Neural cell (in vitro differentiated cells): Measurements from ENCODE around the gene CEP20. TPM values are rescaled to one million over a fixed set of nuclear protein-coding genes. Genes with fewer than 3 reads are reported as not detected.

Source experiments
- H2AFZ ChIP-seq: fragments of 200-600, 300-800 bp; sonication (generic), shearing (Covaris generic); 2 replicates; pipeline ENCODE4 v1.6.0; 2014; ENCODE audit warnings: low read depth, mild to moderate bottlenecking, antibody characterized with exemption, low read length, moderate library complexity
- H3F3A ChIP-seq: fragments of 200-600 bp; shearing (Covaris generic); 2 replicates; pipeline ENCODE4 v1.6.1; 2016; ENCODE audit warnings: mild to moderate bottlenecking, moderate library complexity, mixed read lengths, antibody characterized with exemption, low read length; ENCODE audit not compliant: insufficient read depth, poor library complexity, severe bottlenecking
- H3K27ac ChIP-seq: fragments of 200-600, 300-800 bp; sonication (generic), shearing (Covaris generic); 2 replicates; pipeline ENCODE4 v1.5.1; 2014; ENCODE audit warnings: mild to moderate bottlenecking, low read length, moderate library complexity
- H3K27me3 ChIP-seq: fragments of 300-800, 200-600 bp; sonication (generic), shearing (Covaris generic); 2 replicates; pipeline ENCODE4 v1.6.0; 2014; ENCODE audit warnings: mild to moderate bottlenecking, low read depth, low read length, moderate library complexity; ENCODE audit not compliant: insufficient read depth
- H3K36me3 ChIP-seq: fragments of 300-800, 200-600 bp; sonication (generic), shearing (Covaris generic); 2 replicates; pipeline ENCODE4 v1.5.1; 2014; ENCODE audit warnings: mild to moderate bottlenecking, antibody characterized with exemption, low read length, moderate library complexity; ENCODE audit not compliant: insufficient read depth
- H3K4me2 ChIP-seq: fragments of 300-800, 200-600 bp; sonication (generic), shearing (Covaris generic); 2 replicates; pipeline ENCODE4 v1.6.0; 2014; ENCODE audit warnings: mild to moderate bottlenecking, low read length
- H3K4me3 ChIP-seq: fragments of 300-800, 200-600 bp; sonication (generic), shearing (Covaris generic); 2 replicates; pipeline ENCODE4 v1.5.1; 2014; ENCODE audit warnings: mild to moderate bottlenecking, low read length, moderate library complexity
- H3K79me2 ChIP-seq: fragments of 200-600 bp; shearing (Covaris generic); replicated peaks from 2 replicates; pipeline ENCODE4 v1.6.0; 2014; ENCODE audit warnings: mild to moderate bottlenecking, low read length, moderate library complexity; ENCODE audit not compliant: insufficient read depth
- H3K9ac ChIP-seq: fragments of 300-800, 200-600 bp; sonication (generic), shearing (Covaris generic); 2 replicates; pipeline ENCODE4 v1.6.1; 2016; ENCODE audit warnings: mild to moderate bottlenecking, low read length, mixed read lengths
- H3K9me2 ChIP-seq: fragments of 200-600 bp; shearing (Covaris generic); 2 replicates; pipeline ENCODE4 v1.6.1; 2016; ENCODE audit warnings: mild to moderate bottlenecking, low read length, mixed read lengths; ENCODE audit not compliant: insufficient read depth
- H3K9me3 ChIP-seq: fragments of 200-600, 300-800 bp; sonication (generic), shearing (Covaris generic); 2 replicates; pipeline ENCODE4 v1.6.1; 2016; ENCODE audit warnings: mild to moderate bottlenecking, mixed run types, low read length, moderate library complexity, mixed read lengths
- H4K20me1 ChIP-seq: fragments of 200-600 bp; shearing (Covaris generic); 2 replicates; pipeline ENCODE4 v1.6.1; 2016; ENCODE audit warnings: mild to moderate bottlenecking, mixed run types; ENCODE audit not compliant: insufficient read depth
- CTCF ChIP-seq: fragments of 450-650 bp; IDR thresholded peaks from 2 replicates; pipeline ENCODE4 v1.5.1; 2014; ENCODE audit warnings: antibody characterized with exemption, mild to moderate bottlenecking, moderate library complexity; ENCODE audit not compliant: poor library complexity, severe bottlenecking
- EP300 ChIP-seq: fragments of 450-650 bp; conservative IDR thresholded peaks from 2 replicates; pipeline ENCODE4 v1.6.1; 2014; ENCODE audit warnings: antibody characterized with exemption, mild to moderate bottlenecking, moderate library complexity; ENCODE audit not compliant: poor library complexity, severe bottlenecking
- EZH2 ChIP-seq: fragments of 200-600, 300-800 bp; shearing (Covaris generic), sonication (generic); IDR thresholded peaks from 2 replicates; pipeline ENCODE4 v1.6.1; 2014; ENCODE audit warnings: antibody characterized with exemption, low read length, borderline replicate concordance, mild to moderate bottlenecking; ENCODE audit not compliant: insufficient read depth, poor library complexity, severe bottlenecking
- MXI1 ChIP-seq: fragments of 450-650 bp; conservative IDR thresholded peaks from 2 replicates; pipeline ENCODE4 v1.6.1; 2014; ENCODE audit warnings: antibody characterized with exemption, mild to moderate bottlenecking; ENCODE audit not compliant: poor library complexity, severe bottlenecking
- POLR2AphosphoS5 ChIP-seq: IDR thresholded peaks from 2 replicates; pipeline ENCODE4 v1.6.1; 2012
- RAD21 ChIP-seq: fragments of 450-650 bp; conservative IDR thresholded peaks from 2 replicates; pipeline ENCODE4 v1.6.1; 2014; ENCODE audit warnings: antibody characterized with exemption, mild to moderate bottlenecking, moderate library complexity
- REST ChIP-seq: IDR thresholded peaks from 2 replicates; pipeline ENCODE4 v1.6.1; 2012; ENCODE audit warnings: borderline replicate concordance
- SMC3 ChIP-seq: fragments of 450-650 bp; conservative IDR thresholded peaks from 2 replicates; pipeline ENCODE4 v1.6.1; 2014; ENCODE audit warnings: antibody characterized with exemption, mild to moderate bottlenecking, moderate library complexity; ENCODE audit not compliant: poor library complexity
- TAF1 ChIP-seq: IDR thresholded peaks from 2 replicates; pipeline ENCODE4 v1.6.1; 2012; ENCODE audit warnings: low read depth
- polyA plus RNA-seq: library from polyadenylated mRNA; depleted of rRNA; stranded (reverse); fragments of >200 nt; gene quantifications from 2 replicates; pipeline ENCODE4 v1.2.3, GENCODE V29; 2014

CEP20 gene
- polyA plus RNA-seq, 1 donor from 2014 or later = 59.7 TPM

GRCh38 chr16:15899538-15900100, 11.2 kb upstream of the CEP20 start:
- H3K9me3 ChIP-seq = no peaks in the 10 kb centered on the region
- no peak overlapping the region for H3K4me2 ChIP-seq
- no peak overlapping the region for H3K4me3 ChIP-seq
- H3F3A ChIP-seq = no peaks in the 10 kb centered on the region
- H4K20me1 ChIP-seq = no peaks in the 10 kb centered on the region
- TF ChIP-seq EZH2 (no peak), POLR2AphosphoS5 (no peak), TAF1 (no peak), CTCF (no peak), REST (no peak), SMC3 (no peak), RAD21 (no peak), MXI1 (no peak), EP300 (no peak)
- no peaks in the 10 kb centered on the region for H3K9me2 ChIP-seq
- no peaks in the 10 kb centered on the region for H3K27me3 ChIP-seq
- no peak overlapping the region for H3K27ac ChIP-seq
- no peaks in the 10 kb centered on the region for H3K79me2 ChIP-seq
- H3K36me3 ChIP-seq = no peaks in the 10 kb centered on the region
- no peak overlapping the region for H2AFZ ChIP-seq
- H3K9ac ChIP-seq = no peak overlapping the region

- Histone ChIP-seq H3F3A (no peaks in the 10 kb centered on the region), H3K9ac (no peak overlapping the region), H3K4me3 (no peak overlapping the region), H3K27me3 (no peaks in the 10 kb centered on the region), H3K9me2 (no peaks in the 10 kb centered on the region), H3K27ac (no peak overlapping the region), H3K36me3 (no peaks in the 10 kb centered on the region), H3K4me2 (no peak overlapping the region), H3K79me2 (no peaks in the 10 kb centered on the region), H4K20me1 (no peaks in the 10 kb centered on the region), H3K9me3 (no peaks in the 10 kb centered on the region), H2AFZ (no peak overlapping the region)
- TF ChIP-seq CTCF = no peak
- no peak for TF ChIP-seq EZH2
- TF ChIP-seq REST = no peak
- no peak for TF ChIP-seq MXI1
- TF ChIP-seq RAD21 = no peak
- no peak for TF ChIP-seq POLR2AphosphoS5
- no peak for TF ChIP-seq SMC3
- no peak for TF ChIP-seq TAF1
- TF ChIP-seq EP300 = no peak
Observed at GRCh38 chr16:15898654-15899053, 10.3 kb upstream of the CEP20 start.
